ENCODE data around the gene LGALS4.

DNA sequence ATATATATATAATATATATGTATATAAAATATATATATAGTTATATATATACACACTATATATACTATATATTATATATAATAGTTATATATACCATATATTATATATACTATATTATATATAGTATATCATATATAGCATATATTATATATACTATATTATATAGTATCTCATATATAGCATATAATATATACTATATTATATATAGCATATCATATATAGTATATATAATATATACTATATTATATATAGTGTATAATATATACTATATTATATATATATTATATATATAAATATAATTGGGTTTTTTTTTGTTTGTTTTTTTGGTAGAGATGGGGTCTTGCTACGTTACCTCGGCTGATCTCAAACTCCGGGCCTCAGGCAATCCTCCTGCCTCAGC lies 48.6 kb upstream of the LGALS4 start:
- TF ChIP-seq, protein P1, sequence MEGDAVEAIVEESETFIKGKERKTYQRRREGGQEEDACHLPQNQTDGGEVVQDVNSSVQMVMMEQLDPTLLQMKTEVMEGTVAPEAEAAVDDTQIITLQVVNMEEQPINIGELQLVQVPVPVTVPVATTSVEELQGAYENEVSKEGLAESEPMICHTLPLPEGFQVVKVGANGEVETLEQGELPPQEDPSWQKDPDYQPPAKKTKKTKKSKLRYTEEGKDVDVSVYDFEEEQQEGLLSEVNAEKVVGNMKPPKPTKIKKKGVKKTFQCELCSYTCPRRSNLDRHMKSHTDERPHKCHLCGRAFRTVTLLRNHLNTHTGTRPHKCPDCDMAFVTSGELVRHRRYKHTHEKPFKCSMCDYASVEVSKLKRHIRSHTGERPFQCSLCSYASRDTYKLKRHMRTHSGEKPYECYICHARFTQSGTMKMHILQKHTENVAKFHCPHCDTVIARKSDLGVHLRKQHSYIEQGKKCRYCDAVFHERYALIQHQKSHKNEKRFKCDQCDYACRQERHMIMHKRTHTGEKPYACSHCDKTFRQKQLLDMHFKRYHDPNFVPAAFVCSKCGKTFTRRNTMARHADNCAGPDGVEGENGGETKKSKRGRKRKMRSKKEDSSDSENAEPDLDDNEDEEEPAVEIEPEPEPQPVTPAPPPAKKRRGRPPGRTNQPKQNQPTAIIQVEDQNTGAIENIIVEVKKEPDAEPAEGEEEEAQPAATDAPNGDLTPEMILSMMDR (IDR thresholded peaks at IDR 0.05; ENCODE audit: insufficient read depth, low read depth, low read length): no peak
- no peak for TF ChIP-seq EZH2 (IDR thresholded peaks at IDR 0.05; ENCODE audit: insufficient read depth, low read length)
